ENCODE measurements around the gene EEFSEC. TPM values are rescaled to one million over a fixed set of nuclear protein-coding genes. Genes with fewer than 3 reads are reported as not detected.

EEFSEC gene
- total and polyA plus RNA-seq, 8 donors: 5.9 to 9.8 (median 7.4) TPM

- no peaks in the 10 kb centered on the region for H3K27me3 ChIP-seq
- ATAC-seq (no peak), DNase-seq (no peak), FAIRE-seq (no peak)
- H3K4me1 ChIP-seq: no peaks in the 10 kb centered on the region
- H3K36me3 ChIP-seq: no peaks in the 10 kb centered on the region
- no peak for TF ChIP-seq CTCF (IDR thresholded peaks at IDR 0.05)
- no peak overlapping the region for H3K4me3 ChIP-seq
- H3K9me3 ChIP-seq: no peaks in the 10 kb centered on the region
- intact Hi-C loops (cut with DNase I): no loop called here
- no peak overlapping the region for H3K27ac ChIP-seq
These were observed 84.9 kb downstream of the EEFSEC start for GRCh38 chr3:128238184-128238489.

DNA sequence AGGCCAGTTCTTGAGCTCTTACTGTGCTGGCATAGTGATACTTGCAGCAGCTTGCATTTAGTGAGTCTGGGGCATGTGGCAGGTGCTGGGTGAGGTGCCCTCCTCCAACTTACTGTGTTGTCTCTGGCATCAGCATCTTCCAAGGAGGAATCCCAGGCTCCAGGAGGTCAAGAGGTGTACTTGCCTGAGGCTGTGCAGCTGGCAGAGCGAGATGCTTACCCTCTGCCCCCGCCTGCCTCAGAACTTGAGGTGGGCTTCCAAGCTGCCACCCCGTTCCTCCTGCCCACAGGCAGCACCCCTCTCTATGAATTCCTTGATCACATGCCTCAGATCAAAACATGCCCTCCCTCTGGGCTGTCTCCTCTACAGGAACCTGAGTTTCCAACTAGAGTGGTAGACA is 86.0 kb downstream of the EEFSEC start:
- FAIRE-seq: no peak
- no peak for ATAC-seq
- intact Hi-C loops (cut with DNase I): no loop called here
- no peak for TF ChIP-seq CTCF (IDR thresholded peaks at IDR 0.05)
- DNase-seq: no peak
- 91 to 100% methylated on average over 3 of the region's 3 CpGs for WGBS, 2 donors
- no peaks in the 10 kb centered on the region for H3K4me1 ChIP-seq
- no peaks in the 10 kb centered on the region for H3K27me3 ChIP-seq
- no peak overlapping the region for H3K4me3 ChIP-seq
- no peak overlapping the region for H3K27ac ChIP-seq
- H3K9me3 ChIP-seq: no peaks in the 10 kb centered on the region
- H3K36me3 ChIP-seq: no peaks in the 10 kb centered on the region

- Histone ChIP-seq H3K27ac (no peak overlapping the region), H3K4me3 (no peak overlapping the region), H3K9me3 (no peaks in the 10 kb centered on the region), H3K27me3 (no peaks in the 10 kb centered on the region), H3K4me1 (no peaks in the 10 kb centered on the region), H3K36me3 (no peaks in the 10 kb centered on the region)
- DNase-seq (no peak), ATAC-seq (no peak), FAIRE-seq (no peak)
- intact Hi-C loops (cut with DNase I): no loop called here
- WGBS, 2 donors: 84 to 86% methylated on average over 1 of the region's 1 CpG
- no peak for TF ChIP-seq CTCF (IDR thresholded peaks at IDR 0.05)
These were observed 87.0 kb downstream of the EEFSEC start for GRCh38 chr3:128240232-128240631.

DNA sequence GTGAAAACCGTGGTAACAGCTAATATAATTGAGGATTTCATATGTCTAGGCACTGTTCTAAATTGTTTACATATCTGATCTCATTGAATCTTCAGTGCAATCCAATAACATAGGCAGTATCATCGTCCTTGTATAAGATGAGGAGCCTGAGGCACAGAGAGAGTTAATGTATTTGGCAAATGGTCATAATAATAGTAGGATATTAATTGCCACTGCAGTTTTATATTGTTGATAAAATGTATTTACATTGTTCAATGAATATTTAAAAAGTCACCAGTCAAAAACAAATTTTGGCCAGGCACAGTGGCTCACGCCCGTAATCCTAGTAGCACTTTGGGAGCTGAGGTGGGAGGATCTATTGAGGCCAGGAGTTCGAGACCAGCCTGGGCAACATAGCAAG is 88.5 kb downstream of the EEFSEC start:
- ATAC-seq (no peak), FAIRE-seq (no peak), DNase-seq (no peak)
- WGBS, 2 donors: 94 to 98% methylated on average over 5 of the region's 5 CpGs
- Histone ChIP-seq H3K4me3 (no peak overlapping the region), H3K4me1 (no peaks in the 10 kb centered on the region), H3K27me3 (no peaks in the 10 kb centered on the region), H3K9me3 (no peaks in the 10 kb centered on the region), H3K27ac (no peak overlapping the region), H3K36me3 (no peaks in the 10 kb centered on the region)
- no peak for TF ChIP-seq CTCF (IDR thresholded peaks at IDR 0.05)
- intact Hi-C loops (cut with DNase I): no loop called here

GRCh38 chr3:128242818-128243601 is 89.7 kb downstream of the EEFSEC start:
- ATAC-seq: no peak
- no peak for FAIRE-seq
- no peaks in the 10 kb centered on the region for H3K36me3 ChIP-seq
- no peak for TF ChIP-seq CTCF (IDR thresholded peaks at IDR 0.05)
- intact Hi-C loops (cut with DNase I): no loop called here
- no peak overlapping the region for H3K4me3 ChIP-seq
- H3K9me3 ChIP-seq: no peaks in the 10 kb centered on the region
- peaks cover 0 to 7% (median 0%) of the 10 kb centered on the region in 3 donors for H3K4me1 ChIP-seq
- no peak overlapping the region for H3K27ac ChIP-seq
- DNase-seq: no peak
- no peaks in the 10 kb centered on the region for H3K27me3 ChIP-seq
- WGBS, 2 donors: 90 to 91% methylated on average over 13 of the region's 13 CpGs

All from pancreas (tissue), 10 donors.